K562 (cell line): ENCODE measurements around the gene NRCAM. TPM values are rescaled to one million over a fixed set of nuclear protein-coding genes. Genes with fewer than 3 reads are reported as not detected.

ENCODE experiments used
- ATAC-seq: fragments of 200-7000 bp; cut with Tn5 transposase; 3 replicates; pipeline ENCODE4 v1.9.1; 2020; ENCODE audit warnings: moderate library complexity
- BruUV-seq: library from RNA; stranded (reverse); fragments of 400-500 nt; replicated peaks from 2 replicates; lab custom pipeline; 2021; lab: Mats Ljungman, UMichigan
- CTCF ChIA-PET: fragments of 300-600 bp; formaldehyde crosslinking; extraction: SDS; loops from one replicate; lab custom pipeline; 2021; ENCODE audit warnings: low intra/inter-chr PET ratio; lab: Yijun Ruan, JAX
- POLR2A ChIA-PET: fragments of 300-600, 350-650 bp; sonication (Branson Sonifier 250); formaldehyde crosslinking; extraction: SDS; loops from one replicate; lab custom pipeline; 2021; ENCODE audit warnings: antibody characterized with exemption, inconsistent platforms; lab: Yijun Ruan, JAX
- DNase-seq, 4 experiments: peaks; one replicate each; pipeline versions ENCODE4 v3.0.0 to v3.0.0-alpha.2; 2011 to 2018; ENCODE audit warnings: low spot score in 3 of 4, mixed read lengths in 3 of 4; ENCODE audit errors: extremely low read depth in 1 of 4
- FAIRE-seq: peaks from 2 replicates; lab custom pipeline; 2011; peaks lifted over from hg19 to GRCh38; lab: Jason Lieb, UNC
- H2AFZ ChIP-seq: 2 replicates; pipeline ENCODE4 v1.6.0; 2011; ENCODE audit warnings: low read depth, low read length, control low read depth, inconsistent platforms
- H3K27ac ChIP-seq: fragments of 200-600 bp; 3 replicates; pipeline ENCODE4 v1.8.0; 2011; ENCODE audit warnings: low read depth, mild to moderate bottlenecking, control low read depth, inconsistent platforms, low read length, moderate library complexity, mixed read lengths; ENCODE audit errors: extremely low read depth
- H3K27me3 ChIP-seq, 2 experiments: fragments of 300-600 bp in 1 of 2; 2 replicates in 1 of 2; 3 replicates in 1 of 2; pipeline versions ENCODE4 v1.6.0 to v1.8.0; 2011; ENCODE audit warnings: inconsistent platforms in 2 of 2, low read length in 2 of 2, mild to moderate bottlenecking in 1 of 2, mixed read lengths in 1 of 2, moderate library complexity in 1 of 2; ENCODE audit not compliant: control insufficient read depth in 2 of 2, insufficient read depth in 2 of 2
- H3K36me3 ChIP-seq: fragments of 300-600 bp; 3 replicates; pipeline ENCODE4 v1.8.0; 2011; ENCODE audit warnings: mild to moderate bottlenecking, low read length, inconsistent platforms; ENCODE audit not compliant: control insufficient read depth, insufficient read depth
- H3K4me1 ChIP-seq, 2 experiments: fragments of 200-600 bp in 1 of 2; replicated peaks in 1 of 2; 2 replicates in 1 of 2; 3 replicates in 1 of 2; pipeline versions ENCODE4 v1.5.1 to v1.8.0; 2011; ENCODE audit warnings: inconsistent platforms in 2 of 2, low read length in 2 of 2, mild to moderate bottlenecking in 1 of 2, mixed read lengths in 1 of 2, moderate library complexity in 1 of 2; ENCODE audit not compliant: control insufficient read depth in 2 of 2, insufficient read depth in 2 of 2
- H3K4me2 ChIP-seq: 2 replicates; pipeline ENCODE4 v1.6.1; 2011; ENCODE audit warnings: low read length, control low read depth, inconsistent platforms, mixed read lengths; ENCODE audit not compliant: insufficient read depth
- H3K4me3 ChIP-seq: fragments of 200-600 bp; sonication (generic), shearing (Covaris generic); 2 replicates; pipeline ENCODE4 v1.5.1; 2016; ENCODE audit warnings: control low read depth, inconsistent platforms
- H3K79me2 ChIP-seq: fragments of 200-600 bp; 3 replicates; pipeline ENCODE4 v1.8.0; 2011; ENCODE audit warnings: low read length, inconsistent platforms; ENCODE audit not compliant: control insufficient read depth, insufficient read depth
- H3K9ac ChIP-seq, 2 experiments: 2 replicates each; pipeline versions ENCODE4 v1.6.0 to v1.6.1; 2011; ENCODE audit warnings: low read depth in 2 of 2, low read length in 2 of 2, control low read depth in 1 of 2, inconsistent platforms in 1 of 2, mild to moderate bottlenecking in 1 of 2, mixed read lengths in 1 of 2; ENCODE audit not compliant: insufficient read depth in 1 of 2
- H3K9me1 ChIP-seq: one replicate; pipeline ENCODE4 v1.6.0; 2011; ENCODE audit warnings: inconsistent platforms, mild to moderate bottlenecking, low read length, moderate library complexity; ENCODE audit not compliant: control insufficient read depth, insufficient read depth
- H3K9me3 ChIP-seq: replicated peaks from 2 replicates; pipeline ENCODE4 v1.5.1; 2011; ENCODE audit warnings: low read depth, low read length, inconsistent platforms; ENCODE audit not compliant: control insufficient read depth, insufficient read depth
- H4K20me1 ChIP-seq: replicated peaks from 2 replicates; pipeline ENCODE4 v1.6.1; 2011; ENCODE audit warnings: low read length, inconsistent platforms, mixed read lengths; ENCODE audit not compliant: control insufficient read depth, insufficient read depth
- MAFF ChIP-seq: IDR thresholded peaks from 2 replicates; pipeline ENCODE4 v1.6.1; 2012; ENCODE audit warnings: low read length, improper control_type of control experiment
- SNRNP70 ChIP-seq: fragments of 200-400 bp; formaldehyde crosslinking; optimal IDR thresholded peaks from 2 replicates; pipeline ENCODE3; 2017; ENCODE audit warnings: low read depth, low read length
- SRSF9 ChIP-seq: fragments of 200-400 bp; formaldehyde crosslinking; IDR thresholded peaks from 2 replicates; pipeline ENCODE4 v1.6.1; 2017; ENCODE audit warnings: low read depth, low read length, borderline replicate concordance
- ZNF263 ChIP-seq: sonication (generic); formaldehyde crosslinking; IDR thresholded peaks from 2 replicates; pipeline ENCODE4 v1.8.0; 2022; ENCODE audit warnings: mild to moderate bottlenecking, missing genetic modification reagents, borderline replicate concordance
- ZNF77 ChIP-seq: fragments of 250-450 bp; sonication (Bioruptor Pico); IDR thresholded peaks from 2 replicates; pipeline ENCODE4 v1.5.0; 2020
- ZSCAN32 ChIP-seq: fragments of 450-650 bp; formaldehyde crosslinking; IDR thresholded peaks from 2 replicates; pipeline ENCODE4 v1.4.0; 2020; ENCODE audit warnings: mild to moderate bottlenecking, moderate library complexity
- WGBS: fragments of 100-300 bp; shearing (Covaris generic); methylation state at CpG from one replicate; pipeline ENCODE4 v1.1.6; 2016; ENCODE audit warnings: low coverage, mixed read lengths; ENCODE audit not compliant: insufficient coverage; ENCODE audit errors: missing lambda C conversion rate; 5-methylcytosine and 5-hydroxymethylcytosine counted together
- in situ Hi-C: fragments of 300-500 bp; cut with MboI; formaldehyde crosslinking; loops from 4 replicates; pipeline ENCODE4 v1.15.0; 2018; ENCODE audit warnings: inconsistent platforms, mixed read lengths
- intact Hi-C: fragments of 100-400 bp; cut with micrococcal nuclease; formaldehyde crosslinking; loops from 2 replicates; pipeline ENCODE4 v1.14.2; 2022
- polyA plus RNA-seq, 8 experiments: library from polyadenylated mRNA; depleted of rRNA in 4 of 8; stranded (reverse) in 5 of 8; unstranded in 3 of 8; fragments of >200 nt; fragmentation: Nextera tagmentation in 2 of 8; fragmentation: Illumina TruSeq in 1 of 8; extraction: Ambion mirVana in 2 of 8; extraction: Trizol in 1 of 8; gene quantifications; 2 replicates each; pipeline versions ENCODE4 v1.2.1 to v1.2.3, GENCODE V29; 2011 to 2014; ENCODE audit warnings: inconsistent platforms in 1 of 8, missing spikeins in 1 of 8
- total RNA-seq, 7 experiments: library from RNA; depleted of rRNA in 6 of 7; stranded (reverse); fragments of >200 nt in 6 of 7; fragmentation: Illumina TruSeq in 2 of 7; extraction: Trizol in 2 of 7; gene quantifications; 2 replicates each; pipeline versions ENCODE4 v1.2.1 to v1.2.3, GENCODE V29; 2011 to 2021; ENCODE audit warnings: low replicate concordance in 1 of 7
- TF ChIP-seq, protein P1 (sequence below): fragments of 250-450 bp; sonication (Bioruptor Pico); IDR thresholded peaks from 2 replicates; pipeline ENCODE4 v1.6.1; 2021; ENCODE audit warnings: mild to moderate bottlenecking
- TF ChIP-seq, protein P2 (sequence below): fragments of 250-450 bp; sonication (Bioruptor Pico); IDR thresholded peaks from 2 replicates; pipeline ENCODE4 v1.5.0; 2021; ENCODE audit warnings: mild to moderate bottlenecking, moderate library complexity
- TF ChIP-seq, protein P3 (sequence below): fragments of 450-650 bp; IDR thresholded peaks from 2 replicates; pipeline ENCODE4 v1.6.1; 2016; ENCODE audit warnings: low read depth, mild to moderate bottlenecking, moderate library complexity

The NRCAM gene
- total and polyA plus RNA-seq, 9 of the 15 experiments (the other 6 are each of a cell fraction or from before 2014, with no cell fraction given), result 0.03 to 0.54 (median 0.12) TPM; not detected in 1

DNA sequence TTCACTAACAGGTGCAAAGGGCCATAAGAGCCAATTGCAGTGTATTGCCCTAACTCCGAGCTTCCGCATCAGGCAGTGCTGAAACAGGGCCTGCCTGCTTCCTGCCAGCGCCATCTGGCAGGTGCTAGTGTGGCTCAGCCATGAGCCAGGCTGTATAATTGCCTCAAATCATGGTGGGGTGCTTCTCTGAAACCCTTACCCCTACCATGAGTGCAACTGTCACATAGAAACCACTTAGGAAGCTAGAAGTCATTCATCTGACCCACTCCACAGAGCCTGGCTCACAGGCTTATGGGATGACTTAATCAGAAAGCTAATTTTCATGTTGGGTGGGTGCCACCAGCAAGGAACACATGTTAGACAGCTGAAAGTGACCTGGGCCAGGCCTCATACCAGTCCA, 192.8 kb downstream of the NRCAM start:
- no peak overlapping the region for H2AFZ ChIP-seq
- no peaks in the 10 kb centered on the region for H3K9me3 ChIP-seq
- no peaks in the 10 kb centered on the region for H3K79me2 ChIP-seq
- H3K27me3 ChIP-seq, result peaks cover 3 to 9% of the 10 kb centered on the region in 2 experiments; a peak in 2 of 5 replicates
- H3K9ac ChIP-seq, result peak overlapping the region in 1 of 2 experiments; percentile 59; a peak in 1 of 4 replicates
- H3K9me1 ChIP-seq, result no peaks in the 10 kb centered on the region
- H3K4me3 ChIP-seq, result no peak overlapping the region
- 36% methylated on average over 3 of the region's 3 CpGs for WGBS
- no peaks in the 10 kb centered on the region for H4K20me1 ChIP-seq
- DNase-seq (no peak), FAIRE-seq (no peak), ATAC-seq (peak; percentile 40)
- H3K4me2 ChIP-seq, result no peak overlapping the region
- no TSS peak for BruUV-seq
- no peaks in the 10 kb centered on the region for H3K36me3 ChIP-seq
- ChIA-PET POLR2A (no interaction called here), CTCF (no interaction called here)
- in situ Hi-C loops (no loop called here), intact Hi-C loops (loop anchor here (10.0 kb wide), 1 partner anchor 79 kb away; no protein-coding TSS in a partner anchor)
- no peak overlapping the region for H3K27ac ChIP-seq
- no peaks in the 10 kb centered on the region; a peak in 1 of 5 replicates for H3K4me1 ChIP-seq
- TF ChIP-seq SNRNP70 (no peak), SRSF9 (no peak), MAFF (no peak), ZNF77 (no peak), ZSCAN32 (CRISPR knock-in tag) (no peak), ZNF263 (no peak)
- TF ChIP-seq, protein P1, sequence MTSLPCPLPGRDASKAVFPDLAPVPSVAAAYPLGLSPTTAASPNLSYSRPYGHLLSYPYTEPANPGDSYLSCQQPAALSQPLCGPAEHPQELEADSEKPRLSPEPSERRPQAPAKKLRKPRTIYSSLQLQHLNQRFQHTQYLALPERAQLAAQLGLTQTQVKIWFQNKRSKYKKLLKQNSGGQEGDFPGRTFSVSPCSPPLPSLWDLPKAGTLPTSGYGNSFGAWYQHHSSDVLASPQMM (CRISPR knock-in tag), result no peak
- TF ChIP-seq, protein P2, sequence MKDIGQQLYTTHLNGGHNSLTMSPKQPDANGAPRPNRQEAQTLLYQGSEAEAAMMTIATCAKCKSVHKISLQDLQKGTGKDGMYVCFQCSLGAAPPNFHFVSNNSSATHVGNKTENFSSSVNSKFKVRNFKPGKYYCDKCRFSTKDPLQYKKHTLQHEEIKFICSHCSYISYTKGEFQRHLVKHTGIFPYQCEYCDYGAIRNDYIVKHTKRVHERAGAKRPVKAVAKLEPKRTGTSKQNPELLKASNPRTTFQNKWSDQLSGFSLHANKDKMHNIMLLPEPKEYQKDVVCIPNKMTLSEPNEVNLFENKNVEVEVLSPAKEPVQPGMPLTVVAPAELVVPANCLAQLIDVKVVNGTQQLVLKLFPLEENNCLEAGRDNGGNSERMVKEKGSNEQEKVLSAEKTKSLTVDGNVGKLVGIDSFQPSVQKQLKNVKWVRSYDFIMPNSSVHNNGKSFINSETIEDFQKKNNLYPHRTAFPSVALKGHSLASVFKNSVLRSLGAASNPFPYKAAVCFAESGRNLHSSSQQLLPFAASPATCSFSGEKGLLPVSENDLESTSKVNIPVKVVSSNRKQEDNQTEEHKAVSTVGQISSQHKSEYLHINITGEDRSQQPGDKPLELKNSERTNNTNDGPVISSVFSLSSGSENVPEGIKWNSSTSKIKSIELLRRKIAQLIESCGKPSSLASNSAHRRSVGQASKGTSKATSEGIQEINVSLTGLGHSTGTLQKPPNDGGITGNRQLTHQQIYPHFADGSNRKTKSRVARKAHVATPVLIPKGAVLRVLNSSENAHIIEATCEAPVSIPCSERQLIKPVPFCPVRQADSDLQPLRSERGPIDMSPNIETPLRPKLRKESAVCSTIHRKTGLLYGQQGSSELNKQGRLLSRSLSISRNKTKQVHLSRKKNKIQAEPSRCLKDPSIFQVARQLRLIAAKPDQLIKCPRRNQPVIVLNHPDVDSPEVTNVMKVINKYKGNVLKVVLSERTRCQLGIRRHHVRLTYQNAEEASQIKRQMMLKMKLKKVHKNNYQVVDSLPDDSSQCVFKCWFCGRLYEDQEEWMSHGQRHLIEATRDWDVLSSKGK, result no peak
- TF ChIP-seq, protein P3, sequence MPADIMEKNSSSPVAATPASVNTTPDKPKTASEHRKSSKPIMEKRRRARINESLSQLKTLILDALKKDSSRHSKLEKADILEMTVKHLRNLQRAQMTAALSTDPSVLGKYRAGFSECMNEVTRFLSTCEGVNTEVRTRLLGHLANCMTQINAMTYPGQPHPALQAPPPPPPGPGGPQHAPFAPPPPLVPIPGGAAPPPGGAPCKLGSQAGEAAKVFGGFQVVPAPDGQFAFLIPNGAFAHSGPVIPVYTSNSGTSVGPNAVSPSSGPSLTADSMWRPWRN, result no peak
